GM21390 (cell line): Measurements from ENCODE around the gene RIMBP2.

ENCODE experiments used
- ATAC-seq: cut with Tn5 transposase; IDR thresholded peaks from one replicate; pipeline ENCODE4 v1.9.1; 2021; ENCODE audit not compliant: unreplicated experiment

Gene RIMBP2

GRCh38 chr12:130454296-130454695, 261.8 kb downstream of the RIMBP2 start:
- ATAC-seq: no peak

GRCh38 chr12:130452546-130452945, 263.6 kb downstream of the RIMBP2 start:
- ATAC-seq: no peak

GRCh38 chr12:130451001-130451930, 264.8 kb downstream of the RIMBP2 start:
- ATAC-seq: no peak

- no peak for ATAC-seq
Observed at GRCh38 chr12:130449291-130449690, 266.8 kb downstream of the RIMBP2 start.

- ATAC-seq: no peak
Observed at GRCh38 chr12:130448044-130448821, 267.9 kb downstream of the RIMBP2 start.

- no peak for ATAC-seq
Observed at GRCh38 chr12:130447655-130447965, 268.5 kb downstream of the RIMBP2 start.

- ATAC-seq: no peak
Observed at GRCh38 chr12:130446846-130447654, 269.0 kb downstream of the RIMBP2 start.

GRCh38 chr12:130444986-130445385, 271.1 kb downstream of the RIMBP2 start:
- no peak for ATAC-seq

GRCh38 chr12:130444061-130444460, 272.0 kb downstream of the RIMBP2 start:
- no peak for ATAC-seq

- ATAC-seq: no peak
Observed at GRCh38 chr12:130441771-130442760, 274.0 kb downstream of the RIMBP2 start.

GRCh38 chr12:130440411-130441080, 275.6 kb downstream of the RIMBP2 start:
- no peak for ATAC-seq

GRCh38 chr12:130439250-130439649, 276.8 kb downstream of the RIMBP2 start:
- no peak for ATAC-seq

GRCh38 chr12:130438711-130439110, 277.4 kb downstream of the RIMBP2 start:
- no peak for ATAC-seq

GRCh38 chr12:130438243-130438620, 277.9 kb downstream of the RIMBP2 start:
- no peak for ATAC-seq

- ATAC-seq: no peak
Observed at GRCh38 chr12:130437555-130438242, 278.4 kb downstream of the RIMBP2 start.

- ATAC-seq: no peak
Observed at GRCh38 chr12:130436741-130437501, 279.2 kb downstream of the RIMBP2 start.

GRCh38 chr12:130435826-130436225, 280.3 kb downstream of the RIMBP2 start:
- no peak for ATAC-seq

- ATAC-seq: no peak
Observed at GRCh38 chr12:130435331-130435730, 280.8 kb downstream of the RIMBP2 start.
